GM23338 (cell line): ENCODE results near the gene GPC6. TPM values are rescaled to one million over a fixed set of nuclear protein-coding genes. Genes with fewer than 3 reads are reported as not detected.

Source experiments
- ATAC-seq: fragments of 200-7000 bp; cut with Tn5 transposase; 3 replicates; pipeline ENCODE4 v1.9.1; 2020
- DNase-seq: peaks from one replicate; pipeline ENCODE4 v3.0.0-alpha.2; 2015; ENCODE audit warnings: low spot score
- H2AFZ ChIP-seq: fragments of 200-600 bp; sonication (generic); 2 replicates; pipeline ENCODE4 v1.8.0; 2016; ENCODE audit warnings: antibody characterized with exemption, mild to moderate bottlenecking, moderate library complexity
- H3F3A ChIP-seq: fragments of 200-600 bp; sonication (generic); replicated peaks from 2 replicates; pipeline ENCODE4 v1.8.0; 2017; ENCODE audit warnings: antibody characterized with exemption, mixed run types, low read depth
- H3K27ac ChIP-seq: fragments of 200-600 bp; sonication (generic); 2 replicates; pipeline ENCODE4 v1.6.1; 2016; ENCODE audit warnings: low read depth
- H3K27me3 ChIP-seq: fragments of 200-600 bp; sonication (generic); 2 replicates; pipeline ENCODE4 v1.8.0; 2016; ENCODE audit warnings: mild to moderate bottlenecking, mixed run types, moderate library complexity; ENCODE audit not compliant: insufficient read depth
- H3K36me3 ChIP-seq: fragments of 200-600 bp; sonication (generic); 2 replicates; pipeline ENCODE4 v1.8.0; 2016; ENCODE audit warnings: mild to moderate bottlenecking; ENCODE audit not compliant: insufficient read depth
- H3K4me1 ChIP-seq: fragments of 200-600 bp; sonication (generic); 2 replicates; pipeline ENCODE4 v1.8.0; 2016; ENCODE audit warnings: mild to moderate bottlenecking, moderate library complexity; ENCODE audit not compliant: insufficient read depth
- H3K4me2 ChIP-seq: fragments of 200-600 bp; sonication (generic); 2 replicates; pipeline ENCODE4 v1.7.1; 2017; ENCODE audit warnings: mixed run types
- H3K4me3 ChIP-seq: fragments of 200-600 bp; sonication (generic); 2 replicates; pipeline ENCODE4 v1.6.1; 2016; ENCODE audit warnings: mixed run types
- H3K79me2 ChIP-seq: fragments of 200-600 bp; sonication (generic); replicated peaks from 2 replicates; pipeline ENCODE4 v1.8.0; 2017; ENCODE audit warnings: mild to moderate bottlenecking; ENCODE audit not compliant: insufficient read depth
- H3K9me2 ChIP-seq: fragments of 200-600 bp; sonication (generic); 2 replicates; pipeline ENCODE4 v1.8.0; 2017; ENCODE audit not compliant: insufficient read depth
- H4K20me1 ChIP-seq: fragments of 200-600 bp; sonication (generic); replicated peaks from 2 replicates; pipeline ENCODE4 v1.8.0; 2017; ENCODE audit warnings: mild to moderate bottlenecking; ENCODE audit not compliant: insufficient read depth
- H3K27ac Mint-ChIP-seq: 2 replicates; pipeline ENCODE4 v1.8.0; 2020; ENCODE audit warnings: inconsistent platforms, mild to moderate bottlenecking, moderate library complexity, mixed read lengths
- H3K27me3 Mint-ChIP-seq: 3 replicates; pipeline ENCODE4 v1.8.0; 2022; ENCODE audit warnings: low read depth, mild to moderate bottlenecking, moderate library complexity, mixed read lengths, inconsistent platforms; ENCODE audit not compliant: insufficient read depth, poor library complexity
- H3K36me3 Mint-ChIP-seq: 3 replicates; pipeline ENCODE4 v1.8.0; 2021; ENCODE audit warnings: low read depth, mild to moderate bottlenecking, inconsistent platforms, moderate library complexity, mixed read lengths
- H3K4me1 Mint-ChIP-seq: 3 replicates; pipeline ENCODE4 v1.8.0; 2020; ENCODE audit warnings: mild to moderate bottlenecking, inconsistent platforms, mixed read lengths
- H3K4me3 Mint-ChIP-seq: 3 replicates; pipeline ENCODE4 v1.8.0; 2021; ENCODE audit warnings: moderate library complexity, mild to moderate bottlenecking, inconsistent platforms, mixed read lengths
- H3K9me3 Mint-ChIP-seq: 3 replicates; pipeline ENCODE4 v1.8.0; 2020; ENCODE audit warnings: moderate library complexity, mild to moderate bottlenecking, inconsistent platforms, mixed read lengths
- CREB1 ChIP-seq: fragments of 250-450 bp; sonication (Bioruptor Pico); IDR thresholded peaks from 2 replicates; pipeline ENCODE4 v1.5.0; 2020; ENCODE audit warnings: low read depth, mild to moderate bottlenecking, moderate library complexity
- ETS1 ChIP-seq: IDR thresholded peaks from 2 replicates; pipeline ENCODE4 v1.6.1; 2016; ENCODE audit warnings: antibody characterized with exemption
- EZH2 ChIP-seq: fragments of 200-600 bp; sonication (generic); IDR thresholded peaks from one replicate; pipeline ENCODE4 v1.8.0; 2017; ENCODE audit warnings: antibody characterized with exemption, mild to moderate bottlenecking, low read depth; ENCODE audit not compliant: unreplicated experiment
- EZH2phosphoT487 ChIP-seq: fragments of 200-600 bp; sonication (generic); IDR thresholded peaks from one replicate; pipeline ENCODE4 v1.8.1; 2018; ENCODE audit warnings: antibody characterized with exemption; ENCODE audit not compliant: unreplicated experiment
- JUNB ChIP-seq: IDR thresholded peaks from one replicate; pipeline ENCODE4 v1.6.1; 2016; ENCODE audit warnings: antibody characterized with exemption; ENCODE audit not compliant: unreplicated experiment
- NANOG ChIP-seq: IDR thresholded peaks from 2 replicates; pipeline ENCODE4 v1.6.1; 2016; ENCODE audit warnings: antibody characterized with exemption, borderline replicate concordance
- POLR2AphosphoS5 ChIP-seq: IDR thresholded peaks from 2 replicates; pipeline ENCODE4 v1.6.1; 2016; ENCODE audit warnings: antibody characterized with exemption, low read depth
- STAT1 ChIP-seq: IDR thresholded peaks from one replicate; pipeline ENCODE4 v1.6.1; 2016; ENCODE audit warnings: antibody characterized with exemption; ENCODE audit not compliant: unreplicated experiment
- ZNF114 ChIP-seq: fragments of 250-450 bp; sonication (Bioruptor Pico); IDR thresholded peaks from 2 replicates; pipeline ENCODE4 v1.5.0; 2020; ENCODE audit warnings: mild to moderate bottlenecking, moderate library complexity
- ZNF331 ChIP-seq: fragments of 250-450 bp; sonication (Bioruptor Pico); IDR thresholded peaks from 2 replicates; pipeline ENCODE4 v1.5.0; 2020; ENCODE audit warnings: low read depth, mild to moderate bottlenecking, moderate library complexity
- polyA plus RNA-seq: library from polyadenylated mRNA; unstranded; fragments of >200 nt; fragmentation: Nextera tagmentation; extraction: Ambion mirVana; gene quantifications from 2 replicates; pipeline ENCODE4 v1.2.1, GENCODE V29; 2016
- total RNA-seq: library from RNA; depleted of rRNA; stranded (reverse); fragments of >200 nt; shearing (Covaris generic); gene quantifications from 2 replicates; pipeline ENCODE4 v1.2.3, GENCODE V29; 2014
- TF ChIP-seq, protein P1 (sequence below): fragments of 250-450 bp; sonication (Bioruptor Pico); IDR thresholded peaks from 2 replicates; pipeline ENCODE4 v1.5.0; 2020; ENCODE audit warnings: mild to moderate bottlenecking, moderate library complexity
- TF ChIP-seq, protein P2 (sequence below): IDR thresholded peaks from one replicate; pipeline ENCODE4 v1.6.1; 2018; ENCODE audit warnings: antibody characterized with exemption; ENCODE audit not compliant: unreplicated experiment
- TF ChIP-seq, protein P3 (sequence below), 2 experiments: fragments of 200-600 bp in 1 of 2; sonication (generic) in 1 of 2; conservative IDR thresholded peaks; 2 replicates each; pipeline versions ENCODE4 v1.5.1 to v1.6.1; 2016 to 2017; ENCODE audit warnings: antibody characterized with exemption in 2 of 2, low read depth in 2 of 2, mild to moderate bottlenecking in 2 of 2, moderate library complexity in 1 of 2

GPC6 gene
- total and polyA plus RNA-seq, 2 experiments from 2014 or later: 6.4 to 28.6 TPM

- Mint-ChIP-seq H3K4me3 (no peak overlapping the region), H3K27me3 (no peaks in the 10 kb centered on the region), H3K27ac (no peak overlapping the region), H3K4me1 (peaks cover 5% of the 10 kb centered on the region; the same call in 1 of the 3 replicates), H3K36me3 (no peaks in the 10 kb centered on the region), H3K9me3 (no peaks in the 10 kb centered on the region)
- H3K27ac ChIP-seq: no peak overlapping the region
- H3K27me3 ChIP-seq: no peaks in the 10 kb centered on the region
- DNase-seq: no peak
- H3K36me3 ChIP-seq: no peaks in the 10 kb centered on the region
- TF ChIP-seq STAT1 (no peak), EZH2phosphoT487 (no peak), POLR2AphosphoS5 (no peak), CREB1 (no peak), EZH2 (no peak), ETS1 (no peak), ZNF331 (CRISPR knock-in tag) (no peak), ZNF114 (CRISPR knock-in tag) (no peak), NANOG (no peak), JUNB (no peak)
- TF ChIP-seq, protein P1, sequence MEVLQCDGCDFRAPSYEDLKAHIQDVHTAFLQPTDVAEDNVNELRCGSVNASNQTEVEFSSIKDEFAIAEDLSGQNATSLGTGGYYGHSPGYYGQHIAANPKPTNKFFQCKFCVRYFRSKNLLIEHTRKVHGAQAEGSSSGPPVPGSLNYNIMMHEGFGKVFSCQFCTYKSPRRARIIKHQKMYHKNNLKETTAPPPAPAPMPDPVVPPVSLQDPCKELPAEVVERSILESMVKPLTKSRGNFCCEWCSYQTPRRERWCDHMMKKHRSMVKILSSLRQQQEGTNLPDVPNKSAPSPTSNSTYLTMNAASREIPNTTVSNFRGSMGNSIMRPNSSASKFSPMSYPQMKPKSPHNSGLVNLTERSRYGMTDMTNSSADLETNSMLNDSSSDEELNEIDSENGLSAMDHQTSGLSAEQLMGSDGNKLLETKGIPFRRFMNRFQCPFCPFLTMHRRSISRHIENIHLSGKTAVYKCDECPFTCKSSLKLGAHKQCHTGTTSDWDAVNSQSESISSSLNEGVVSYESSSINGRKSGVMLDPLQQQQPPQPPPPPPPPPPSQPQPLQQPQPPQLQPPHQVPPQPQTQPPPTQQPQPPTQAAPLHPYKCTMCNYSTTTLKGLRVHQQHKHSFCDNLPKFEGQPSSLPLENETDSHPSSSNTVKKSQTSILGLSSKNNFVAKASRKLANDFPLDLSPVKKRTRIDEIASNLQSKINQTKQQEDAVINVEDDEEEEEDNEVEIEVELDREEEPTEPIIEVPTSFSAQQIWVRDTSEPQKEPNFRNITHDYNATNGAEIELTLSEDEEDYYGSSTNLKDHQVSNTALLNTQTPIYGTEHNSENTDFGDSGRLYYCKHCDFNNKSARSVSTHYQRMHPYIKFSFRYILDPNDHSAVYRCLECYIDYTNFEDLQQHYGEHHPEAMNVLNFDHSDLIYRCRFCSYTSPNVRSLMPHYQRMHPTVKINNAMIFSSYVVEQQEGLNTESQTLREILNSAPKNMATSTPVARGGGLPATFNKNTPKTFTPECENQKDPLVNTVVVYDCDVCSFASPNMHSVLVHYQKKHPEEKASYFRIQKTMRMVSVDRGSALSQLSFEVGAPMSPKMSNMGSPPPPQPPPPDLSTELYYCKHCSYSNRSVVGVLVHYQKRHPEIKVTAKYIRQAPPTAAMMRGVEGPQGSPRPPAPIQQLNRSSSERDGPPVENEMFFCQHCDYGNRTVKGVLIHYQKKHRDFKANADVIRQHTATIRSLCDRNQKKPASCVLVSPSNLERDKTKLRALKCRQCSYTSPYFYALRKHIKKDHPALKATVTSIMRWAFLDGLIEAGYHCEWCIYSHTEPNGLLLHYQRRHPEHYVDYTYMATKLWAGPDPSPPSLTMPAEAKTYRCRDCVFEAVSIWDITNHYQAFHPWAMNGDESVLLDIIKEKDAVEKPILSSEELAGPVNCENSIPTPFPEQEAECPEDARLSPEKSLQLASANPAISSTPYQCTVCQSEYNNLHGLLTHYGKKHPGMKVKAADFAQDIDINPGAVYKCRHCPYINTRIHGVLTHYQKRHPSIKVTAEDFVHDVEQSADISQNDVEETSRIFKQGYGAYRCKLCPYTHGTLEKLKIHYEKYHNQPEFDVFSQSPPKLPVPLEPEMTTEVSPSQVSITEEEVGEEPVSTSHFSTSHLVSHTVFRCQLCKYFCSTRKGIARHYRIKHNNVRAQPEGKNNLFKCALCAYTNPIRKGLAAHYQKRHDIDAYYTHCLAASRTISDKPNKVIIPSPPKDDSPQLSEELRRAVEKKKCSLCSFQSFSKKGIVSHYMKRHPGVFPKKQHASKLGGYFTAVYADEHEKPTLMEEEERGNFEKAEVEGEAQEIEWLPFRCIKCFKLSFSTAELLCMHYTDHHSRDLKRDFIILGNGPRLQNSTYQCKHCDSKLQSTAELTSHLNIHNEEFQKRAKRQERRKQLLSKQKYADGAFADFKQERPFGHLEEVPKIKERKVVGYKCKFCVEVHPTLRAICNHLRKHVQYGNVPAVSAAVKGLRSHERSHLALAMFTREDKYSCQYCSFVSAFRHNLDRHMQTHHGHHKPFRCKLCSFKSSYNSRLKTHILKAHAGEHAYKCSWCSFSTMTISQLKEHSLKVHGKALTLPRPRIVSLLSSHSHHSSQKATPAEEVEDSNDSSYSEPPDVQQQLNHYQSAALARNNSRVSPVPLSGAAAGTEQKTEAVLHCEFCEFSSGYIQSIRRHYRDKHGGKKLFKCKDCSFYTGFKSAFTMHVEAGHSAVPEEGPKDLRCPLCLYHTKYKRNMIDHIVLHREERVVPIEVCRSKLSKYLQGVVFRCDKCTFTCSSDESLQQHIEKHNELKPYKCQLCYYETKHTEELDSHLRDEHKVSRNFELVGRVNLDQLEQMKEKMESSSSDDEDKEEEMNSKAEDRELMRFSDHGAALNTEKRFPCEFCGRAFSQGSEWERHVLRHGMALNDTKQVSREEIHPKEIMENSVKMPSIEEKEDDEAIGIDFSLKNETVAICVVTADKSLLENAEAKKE (CRISPR knock-in tag): no peak
- TF ChIP-seq, protein P2, sequence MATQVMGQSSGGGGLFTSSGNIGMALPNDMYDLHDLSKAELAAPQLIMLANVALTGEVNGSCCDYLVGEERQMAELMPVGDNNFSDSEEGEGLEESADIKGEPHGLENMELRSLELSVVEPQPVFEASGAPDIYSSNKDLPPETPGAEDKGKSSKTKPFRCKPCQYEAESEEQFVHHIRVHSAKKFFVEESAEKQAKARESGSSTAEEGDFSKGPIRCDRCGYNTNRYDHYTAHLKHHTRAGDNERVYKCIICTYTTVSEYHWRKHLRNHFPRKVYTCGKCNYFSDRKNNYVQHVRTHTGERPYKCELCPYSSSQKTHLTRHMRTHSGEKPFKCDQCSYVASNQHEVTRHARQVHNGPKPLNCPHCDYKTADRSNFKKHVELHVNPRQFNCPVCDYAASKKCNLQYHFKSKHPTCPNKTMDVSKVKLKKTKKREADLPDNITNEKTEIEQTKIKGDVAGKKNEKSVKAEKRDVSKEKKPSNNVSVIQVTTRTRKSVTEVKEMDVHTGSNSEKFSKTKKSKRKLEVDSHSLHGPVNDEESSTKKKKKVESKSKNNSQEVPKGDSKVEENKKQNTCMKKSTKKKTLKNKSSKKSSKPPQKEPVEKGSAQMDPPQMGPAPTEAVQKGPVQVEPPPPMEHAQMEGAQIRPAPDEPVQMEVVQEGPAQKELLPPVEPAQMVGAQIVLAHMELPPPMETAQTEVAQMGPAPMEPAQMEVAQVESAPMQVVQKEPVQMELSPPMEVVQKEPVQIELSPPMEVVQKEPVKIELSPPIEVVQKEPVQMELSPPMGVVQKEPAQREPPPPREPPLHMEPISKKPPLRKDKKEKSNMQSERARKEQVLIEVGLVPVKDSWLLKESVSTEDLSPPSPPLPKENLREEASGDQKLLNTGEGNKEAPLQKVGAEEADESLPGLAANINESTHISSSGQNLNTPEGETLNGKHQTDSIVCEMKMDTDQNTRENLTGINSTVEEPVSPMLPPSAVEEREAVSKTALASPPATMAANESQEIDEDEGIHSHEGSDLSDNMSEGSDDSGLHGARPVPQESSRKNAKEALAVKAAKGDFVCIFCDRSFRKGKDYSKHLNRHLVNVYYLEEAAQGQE: no peak
- TF ChIP-seq, protein P3, sequence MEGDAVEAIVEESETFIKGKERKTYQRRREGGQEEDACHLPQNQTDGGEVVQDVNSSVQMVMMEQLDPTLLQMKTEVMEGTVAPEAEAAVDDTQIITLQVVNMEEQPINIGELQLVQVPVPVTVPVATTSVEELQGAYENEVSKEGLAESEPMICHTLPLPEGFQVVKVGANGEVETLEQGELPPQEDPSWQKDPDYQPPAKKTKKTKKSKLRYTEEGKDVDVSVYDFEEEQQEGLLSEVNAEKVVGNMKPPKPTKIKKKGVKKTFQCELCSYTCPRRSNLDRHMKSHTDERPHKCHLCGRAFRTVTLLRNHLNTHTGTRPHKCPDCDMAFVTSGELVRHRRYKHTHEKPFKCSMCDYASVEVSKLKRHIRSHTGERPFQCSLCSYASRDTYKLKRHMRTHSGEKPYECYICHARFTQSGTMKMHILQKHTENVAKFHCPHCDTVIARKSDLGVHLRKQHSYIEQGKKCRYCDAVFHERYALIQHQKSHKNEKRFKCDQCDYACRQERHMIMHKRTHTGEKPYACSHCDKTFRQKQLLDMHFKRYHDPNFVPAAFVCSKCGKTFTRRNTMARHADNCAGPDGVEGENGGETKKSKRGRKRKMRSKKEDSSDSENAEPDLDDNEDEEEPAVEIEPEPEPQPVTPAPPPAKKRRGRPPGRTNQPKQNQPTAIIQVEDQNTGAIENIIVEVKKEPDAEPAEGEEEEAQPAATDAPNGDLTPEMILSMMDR (conservative IDR thresholded peaks at IDR 0.05; ENCODE audit: low read depth in 2 of 2): no peak
- H3K4me1 ChIP-seq: no peaks in the 10 kb centered on the region
- H3K79me2 ChIP-seq: peaks cover 17% of the 10 kb centered on the region; the same call in 1 of the 2 replicates
- no peaks in the 10 kb centered on the region for H3F3A ChIP-seq
- no peaks in the 10 kb centered on the region for H3K9me2 ChIP-seq
- ATAC-seq: no peak
- H2AFZ ChIP-seq: no peak overlapping the region
- H3K4me2 ChIP-seq: no peak overlapping the region
- no peak overlapping the region for H3K4me3 ChIP-seq
- no peaks in the 10 kb centered on the region; the same call in none of the 2 replicates for H4K20me1 ChIP-seq
Measured at GRCh38 chr13:93368296-93368695, 141.7 kb downstream of the GPC6 start.
